GM18873 (cell line): ENCODE results near the gene PNPLA3.

Experiments
- ATAC-seq: cut with Tn5 transposase; IDR thresholded peaks from one replicate; pipeline ENCODE4 v1.9.1; 2021; ENCODE audit warnings: mild to moderate bottlenecking, moderate library complexity, moderate number of reproducible peaks; ENCODE audit not compliant: unreplicated experiment, low FRiP score

PNPLA3 gene

DNA sequence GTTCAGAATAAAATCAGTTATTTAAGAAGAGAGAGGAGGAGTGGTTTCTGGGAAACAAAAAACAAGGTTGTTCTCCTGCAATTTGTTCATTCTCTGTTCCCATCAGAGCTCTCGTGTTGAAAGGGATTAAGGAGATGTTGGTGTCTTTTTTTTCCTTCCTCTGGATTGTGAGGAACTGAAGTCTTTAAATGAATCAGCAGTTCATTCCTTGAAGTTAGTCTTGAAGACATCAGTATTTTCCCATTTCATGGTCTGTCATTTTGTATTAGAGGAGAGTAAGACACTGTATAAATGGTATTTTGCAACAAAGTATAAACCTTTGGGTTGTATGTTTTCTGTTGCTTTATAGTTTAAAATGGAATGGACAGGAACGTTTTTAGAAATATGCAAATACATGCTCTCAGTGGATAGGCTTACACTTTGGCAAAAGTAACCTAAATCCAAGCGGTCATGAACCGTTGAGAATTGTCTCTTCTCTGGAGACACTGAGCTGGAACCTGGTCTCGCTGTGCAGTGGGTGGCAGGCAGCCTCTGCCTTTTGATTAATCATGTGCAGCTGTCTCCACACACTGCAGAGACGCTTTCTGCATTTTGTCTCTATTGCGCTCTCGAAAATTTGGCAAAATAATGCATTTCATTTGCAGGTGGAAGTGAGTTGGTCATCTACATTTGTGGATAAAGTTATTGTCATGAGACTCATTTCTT lies 64.7 kb downstream of the PNPLA3 start:
- ATAC-seq, result no peak

DNA sequence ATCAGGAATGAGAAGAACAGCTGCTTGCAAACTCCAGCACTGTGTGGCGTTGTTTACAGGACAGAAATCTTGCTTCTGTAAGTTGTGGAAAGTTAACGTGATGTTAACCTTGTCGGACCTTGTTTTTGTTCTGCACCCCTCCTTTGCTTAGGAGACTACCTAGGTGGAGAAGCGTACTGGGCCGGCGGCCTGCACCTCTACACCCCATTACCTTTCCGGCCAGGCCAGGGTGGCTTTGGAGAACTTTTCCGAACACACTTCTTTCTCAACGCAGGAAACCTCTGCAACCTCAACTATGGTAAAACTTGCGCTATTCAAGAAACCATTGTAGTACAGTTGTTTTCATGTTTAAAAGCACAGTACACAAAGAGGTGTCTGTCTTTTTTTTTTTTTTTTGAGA lies 65.4 kb downstream of the PNPLA3 start:
- no peak for ATAC-seq

DNA sequence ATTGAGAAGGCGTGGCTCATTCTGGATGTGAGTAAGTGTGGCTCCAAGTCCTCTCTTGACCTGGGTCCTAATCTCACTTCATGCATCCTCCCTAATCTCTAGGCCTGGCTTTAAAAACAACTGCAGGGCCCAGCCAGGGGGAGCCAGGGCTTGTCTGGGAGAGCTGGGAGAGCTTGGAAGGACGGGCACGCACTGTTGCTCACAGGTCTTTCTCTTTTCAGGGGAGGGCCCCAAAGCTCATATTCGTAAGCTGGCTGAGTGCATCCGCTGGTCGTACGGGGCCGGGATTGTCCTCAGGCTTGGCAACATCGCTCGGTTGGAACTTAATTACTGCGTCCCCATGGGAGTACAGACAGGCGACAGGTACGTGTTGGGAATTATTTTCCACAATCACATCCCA lies 66.4 kb downstream of the PNPLA3 start:
- ATAC-seq, result no peak

DNA sequence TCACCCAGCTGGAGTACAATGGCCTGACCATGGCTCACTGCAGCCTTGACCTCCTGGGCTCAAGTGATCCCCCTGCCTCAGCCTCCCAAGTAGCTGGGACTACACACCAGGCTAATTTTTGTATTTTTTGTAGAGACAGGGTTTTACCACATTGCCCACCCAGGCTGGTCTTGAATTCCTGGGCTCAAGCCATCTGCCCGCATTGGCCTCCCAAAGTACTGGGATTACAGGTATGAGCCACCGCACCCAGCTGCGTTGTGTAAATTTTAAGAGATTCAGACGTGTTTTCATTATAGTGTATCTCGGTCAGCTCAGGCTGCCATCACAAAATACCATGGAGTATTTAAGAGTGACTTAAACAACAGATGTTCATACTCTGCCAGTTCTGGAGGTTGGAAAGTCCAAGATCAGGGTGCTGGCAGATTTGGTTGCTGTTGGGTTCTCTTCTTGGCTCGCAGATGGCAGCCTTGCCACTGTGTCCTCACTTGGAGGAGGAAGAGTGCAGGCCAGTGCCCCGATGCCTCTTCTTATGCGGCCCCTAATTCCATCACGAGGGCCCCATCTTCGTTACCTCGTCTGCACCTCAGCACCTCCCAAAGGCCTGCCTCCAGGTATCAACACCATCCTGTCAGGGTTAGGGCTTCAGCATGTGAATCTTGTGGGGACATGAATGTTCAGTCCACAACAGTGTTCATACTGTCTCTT lies 67.9 kb downstream of the PNPLA3 start:
- no peak for ATAC-seq

- no peak for ATAC-seq
Observed at GRCh38 chr22:43992331-43992821, 68.8 kb downstream of the PNPLA3 start.

GRCh38 chr22:43993072-43993760 lies 69.6 kb downstream of the PNPLA3 start:
- no peak for ATAC-seq

- no peak for ATAC-seq
Observed at GRCh38 chr22:43994006-43994405, 70.4 kb downstream of the PNPLA3 start.

- ATAC-seq, result no peak
Observed at GRCh38 chr22:43994416-43994815, 70.8 kb downstream of the PNPLA3 start.

GRCh38 chr22:43995057-43995685 lies 71.6 kb downstream of the PNPLA3 start:
- no peak for ATAC-seq

GRCh38 chr22:43995798-43996169 lies 72.2 kb downstream of the PNPLA3 start:
- no peak for ATAC-seq

DNA sequence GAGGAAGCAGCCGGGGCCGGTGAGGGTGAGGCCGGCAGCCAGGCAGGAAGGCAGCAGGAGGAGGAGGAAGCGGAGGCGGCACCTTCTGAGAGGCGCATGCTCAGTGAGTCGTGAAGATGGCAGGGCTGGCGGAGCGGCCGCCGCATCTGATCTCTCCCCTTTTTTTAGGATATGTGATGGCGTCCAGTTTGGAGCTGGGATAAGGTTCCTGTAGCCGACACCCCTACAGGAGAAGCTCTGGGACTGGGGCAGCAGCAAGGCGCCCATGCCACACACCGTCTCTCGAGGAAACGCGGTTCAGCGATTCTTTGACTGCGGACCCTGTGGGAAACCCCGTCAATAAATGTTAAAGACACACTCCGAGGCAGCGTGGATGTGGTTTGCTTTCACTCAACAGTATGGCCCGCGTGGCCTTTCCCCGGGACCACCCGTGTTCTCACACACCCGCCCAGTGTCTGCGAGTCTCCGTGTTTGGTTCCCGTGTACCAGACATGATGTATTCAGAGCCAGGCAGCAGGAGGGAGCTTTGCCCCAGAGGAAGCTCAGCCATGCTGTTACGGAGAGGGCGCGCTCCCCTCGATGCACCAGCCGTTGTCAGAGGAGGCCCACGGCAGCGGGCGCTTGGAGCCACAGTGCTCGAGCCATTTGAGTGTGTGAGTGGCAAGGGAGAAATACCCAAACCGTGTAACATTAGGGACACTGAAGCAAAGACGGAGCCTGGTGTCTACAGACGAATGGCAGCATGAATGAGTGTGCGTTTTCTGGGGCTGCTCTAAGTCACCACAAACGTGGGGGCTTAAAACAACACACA lies 72.8 kb downstream of the PNPLA3 start:
- ATAC-seq, result no peak

GRCh38 chr22:43996981-43997265 lies 73.3 kb downstream of the PNPLA3 start:
- no peak for ATAC-seq
